ENCODE data around the gene CTAG2. TPM values are rescaled to one million over a fixed set of nuclear protein-coding genes. Genes with fewer than 3 reads are reported as not detected.
A peak's percentile ranks its signal among the peaks of the same experiment; 100 is the strongest.

The CTAG2 gene
- total and polyA plus RNA-seq, 8 donors, result not detected

GRCh38 chrX:154602226-154602625 is 51.2 kb downstream of the CTAG2 start:
- Histone ChIP-seq H3K27ac (no peak overlapping the region), H3K27me3 (no peaks in the 10 kb centered on the region), H3K36me3 (no peaks in the 10 kb centered on the region), H3K4me3 (no peak overlapping the region), H3K9me3 (no peaks in the 10 kb centered on the region), H3K4me1 (no peaks in the 10 kb centered on the region)
- peak in 1 of 4 donors; percentile 28 for DNase-seq
- no peak for TF ChIP-seq CTCF (IDR thresholded peaks at IDR 0.05)
- intact Hi-C loops (cut with DNase I), result no loop called here
- ATAC-seq, result no peak

Other genes with a start within 250 kb of the CTAG2 start
- gene DNASE1L1, start 244.3 kb downstream of the CTAG2 start, total RNA-seq, result 10 to 100 TPM; 34.7 to 36.1 TPM
- gene DNASE1L1, start 244.3 kb downstream of the CTAG2 start, polyA plus RNA-seq (ENCODE audit: insufficient read length in 6 of 6), result 10 to 100 TPM in 4 of 6 donors, 1 to 10 TPM in 2; 8.8 to 11.3 (median 10.2) TPM
- gene TAFAZZIN, start 242.0 kb downstream of the CTAG2 start, total RNA-seq, result 10 to 100 TPM; 34.7 to 45.5 TPM
- gene TAFAZZIN, start 242.0 kb downstream of the CTAG2 start, polyA plus RNA-seq (ENCODE audit: insufficient read length in 6 of 6), result 10 to 100 TPM; 33.9 to 44.8 (median 38.1) TPM
- 100 to 1,000 TPM; 139 to 168 TPM for gene ATP6AP1, start 224.9 kb downstream of the CTAG2 start, total RNA-seq
- 10 to 100 TPM; 89.4 to 99.8 (median 97.3) TPM for gene ATP6AP1, start 224.9 kb downstream of the CTAG2 start, polyA plus RNA-seq (ENCODE audit: insufficient read length in 6 of 6)
- 100 to 1,000 TPM; 107 to 108 TPM for gene GDI1, start 216.4 kb downstream of the CTAG2 start, total RNA-seq
- 100 to 1,000 TPM; 119 to 163 (median 137) TPM for gene GDI1, start 216.4 kb downstream of the CTAG2 start, polyA plus RNA-seq (ENCODE audit: insufficient read length in 6 of 6)
- gene FAM50A, start 209.4 kb downstream of the CTAG2 start, total RNA-seq, result 10 to 100 TPM; 72.6 to 82.1 TPM
- 10 to 100 TPM; 43.1 to 58.3 (median 46.4) TPM for gene FAM50A, start 209.4 kb downstream of the CTAG2 start, polyA plus RNA-seq (ENCODE audit: insufficient read length in 6 of 6)
- 10 to 100 TPM; 62.4 to 83.6 TPM for gene PLXNA3, start 195.3 kb downstream of the CTAG2 start, total RNA-seq
- gene PLXNA3, start 195.3 kb downstream of the CTAG2 start, polyA plus RNA-seq (ENCODE audit: insufficient read length in 6 of 6), result 10 to 100 TPM; 48.7 to 77.9 (median 58.6) TPM
- 10 to 100 TPM; 20.9 to 21.0 TPM for gene LAGE3, start 174.3 kb downstream of the CTAG2 start, total RNA-seq
- 10 to 100 TPM; 14.9 to 24.2 (median 18.4) TPM for gene LAGE3, start 174.3 kb downstream of the CTAG2 start, polyA plus RNA-seq (ENCODE audit: insufficient read length in 6 of 6)
- gene UBL4A, start 167.0 kb downstream of the CTAG2 start, total RNA-seq, result 10 to 100 TPM; 33.4 to 37.9 TPM
- 10 to 100 TPM; 24.7 to 32.3 (median 27.2) TPM for gene UBL4A, start 167.0 kb downstream of the CTAG2 start, polyA plus RNA-seq (ENCODE audit: insufficient read length in 6 of 6)
- 10 to 100 TPM; 25.1 to 26.8 TPM for gene SLC10A3, start 162.9 kb downstream of the CTAG2 start, total RNA-seq
- 10 to 100 TPM; 13.3 to 22.7 (median 18.2) TPM for gene SLC10A3, start 162.9 kb downstream of the CTAG2 start, polyA plus RNA-seq (ENCODE audit: insufficient read length in 6 of 6)
- 10 to 100 TPM; 35.3 to 43.6 TPM for gene FAM3A, start 137.3 kb downstream of the CTAG2 start, total RNA-seq
- gene FAM3A, start 137.3 kb downstream of the CTAG2 start, polyA plus RNA-seq (ENCODE audit: insufficient read length in 6 of 6), result 10 to 100 TPM; 27.1 to 45.3 (median 34.1) TPM
- 100 to 1,000 TPM in 1 of 2 donors, 10 to 100 TPM in 1; 66.8 to 109 TPM for gene G6PD, start 106.7 kb downstream of the CTAG2 start, total RNA-seq
- 10 to 100 TPM; 34.8 to 46.4 (median 38.3) TPM for gene G6PD, start 106.7 kb downstream of the CTAG2 start, polyA plus RNA-seq (ENCODE audit: insufficient read length in 6 of 6)
- 10 to 100 TPM; 28.1 to 52.5 TPM for gene IKBKG, start 106.0 kb downstream of the CTAG2 start, total RNA-seq
- gene IKBKG, start 106.0 kb downstream of the CTAG2 start, polyA plus RNA-seq (ENCODE audit: insufficient read length in 6 of 6), result 10 to 100 TPM; 14.2 to 23.0 (median 15.1) TPM
- not detected for gene CTAG1A, start 68.4 kb downstream of the CTAG2 start, total RNA-seq
- not detected for gene CTAG1A, start 68.4 kb downstream of the CTAG2 start, polyA plus RNA-seq (ENCODE audit: insufficient read length in 6 of 6)
- not detected for gene CTAG1B, start 34.3 kb downstream of the CTAG2 start, total RNA-seq
- gene CTAG1B, start 34.3 kb downstream of the CTAG2 start, polyA plus RNA-seq (ENCODE audit: insufficient read length in 6 of 6), result not detected
- gene GAB3, start 97.5 kb upstream of the CTAG2 start, total RNA-seq, result 10 to 100 TPM in 1 of 2 donors, 1 to 10 TPM in 1; 6.6 to 15.0 TPM
- gene GAB3, start 97.5 kb upstream of the CTAG2 start, polyA plus RNA-seq (ENCODE audit: insufficient read length in 6 of 6), result 1 to 10 TPM; 6.7 to 9.6 (median 7.8) TPM
- 10 to 100 TPM; 22.3 to 42.5 TPM for gene DKC1, start 109.3 kb upstream of the CTAG2 start, total RNA-seq
- 10 to 100 TPM; 56.7 to 70.6 (median 66.0) TPM for gene DKC1, start 109.3 kb upstream of the CTAG2 start, polyA plus RNA-seq (ENCODE audit: insufficient read length in 6 of 6)
- gene MPP1, start 151.9 kb upstream of the CTAG2 start, total RNA-seq, result 100 to 1,000 TPM in 1 of 2 donors, 10 to 100 TPM in 1; 44.9 to 125 TPM
- 10 to 100 TPM; 41.7 to 52.3 (median 44.6) TPM for gene MPP1, start 151.9 kb upstream of the CTAG2 start, polyA plus RNA-seq (ENCODE audit: insufficient read length in 6 of 6)
- gene SMIM9, start 181.1 kb upstream of the CTAG2 start, total RNA-seq, result not detected
- gene SMIM9, start 181.1 kb upstream of the CTAG2 start, polyA plus RNA-seq (ENCODE audit: insufficient read length in 6 of 6), result not detected
- 10 to 100 TPM; 25.7 to 33.1 TPM for gene F8A1, start 232.8 kb upstream of the CTAG2 start, total RNA-seq
- 10 to 100 TPM in 5 of 6 donors, 1 to 10 TPM in 1; 7.6 to 23.8 (median 12.7) TPM for gene F8A1, start 232.8 kb upstream of the CTAG2 start, polyA plus RNA-seq (ENCODE audit: insufficient read length in 6 of 6)

Measured in left lung (tissue), 10 donors.